A549 (cell line): ENCODE results near the gene PPP1R13L. TPM values are rescaled to one million over a fixed set of nuclear protein-coding genes. Genes with fewer than 3 reads are reported as not detected.

Experiments
- ATAC-seq, 2 experiments: fragments of 200-7000 bp in 1 of 2; fragments of >200 bp in 1 of 2; cut with Nextera tagmentation in 1 of 2; cut with Tn5 transposase in 1 of 2; 3 replicates each; pipeline versions ENCODE4 v1.8.0 to v1.9.1; 2018 to 2020; ENCODE audit warnings: mild to moderate bottlenecking in 1 of 2, moderate library complexity in 1 of 2
- CTCF ChIA-PET: fragments of 300-600 bp; sonication (Branson Sonifier 250); formaldehyde crosslinking; extraction: SDS; loops from one replicate; lab custom pipeline; 2021; ENCODE audit warnings: antibody characterized with exemption, inconsistent platforms; lab: Yijun Ruan, JAX
- POLR2A ChIA-PET: fragments of 350-600 bp; formaldehyde crosslinking; extraction: SDS; loops from one replicate; lab custom pipeline; 2021; ENCODE audit warnings: antibody characterized with exemption, inconsistent platforms; lab: Yijun Ruan, JAX
- DNase-seq, 2 experiments: peaks; one replicate each; pipeline versions ENCODE4 v3.0.0 to v3.0.0-alpha.2; 2011 to 2016; ENCODE audit warnings: low read depth in 1 of 2, low spot score in 1 of 2
- FAIRE-seq: peaks from 2 replicates; lab custom pipeline; 2011; peaks lifted over from hg19 to GRCh38; lab: Jason Lieb, UNC
- H3K27ac ChIP-seq, 2 experiments: fragments of >200 bp; sonication (Bioruptor Twin); formaldehyde crosslinking; 3 replicates each; pipeline ENCODE4 v1.5.1; 2016 to 2017
- H3K4me1 ChIP-seq: fragments of >200 bp; sonication (Bioruptor Twin); formaldehyde crosslinking; 3 replicates; pipeline ENCODE4 v1.6.1; 2016
- H3K4me2 ChIP-seq: fragments of >200 bp; sonication (Bioruptor Twin); formaldehyde crosslinking; 3 replicates; pipeline ENCODE4 v1.6.1; 2016
- H3K4me3 ChIP-seq: fragments of >200 bp; sonication (Bioruptor Twin); formaldehyde crosslinking; 3 replicates; pipeline ENCODE4 v1.5.1; 2016
- H3K9me3 ChIP-seq: fragments of >200 bp; sonication (Bioruptor Twin); formaldehyde crosslinking; 3 replicates; pipeline ENCODE4 v1.6.1; 2016
- CBX8 ChIP-seq: fragments of 200-600 bp; sonication (generic); IDR thresholded peaks from 2 replicates; pipeline ENCODE4 v1.6.1; 2016
- CEBPB ChIP-seq, 2 experiments: fragments of >200 bp in 1 of 2; sonication (Bioruptor Twin) in 1 of 2; formaldehyde crosslinking in 1 of 2; IDR thresholded peaks; 2 replicates each; pipeline ENCODE4 v1.6.1; 2012 to 2016
- EHMT2 ChIP-seq: fragments of 200-600 bp; sonication (generic); IDR thresholded peaks from 2 replicates; pipeline ENCODE4 v1.6.1; 2016; ENCODE audit warnings: antibody characterized with exemption, low read depth, mild to moderate bottlenecking, moderate library complexity
- FOSB ChIP-seq: fragments of 250-450 bp; sonication (Bioruptor Pico); IDR thresholded peaks from 2 replicates; pipeline ENCODE4 v1.5.0; 2020; ENCODE audit warnings: mild to moderate bottlenecking, moderate library complexity
- FOSL2 ChIP-seq, 2 experiments: fragments of 450-650 bp in 1 of 2; fragments of >200 bp in 1 of 2; sonication (Bioruptor Twin) in 1 of 2; formaldehyde crosslinking; IDR thresholded peaks; 2 replicates each; pipeline versions ENCODE4 v1.5.0 to v1.6.1; 2016 to 2020; ENCODE audit warnings: mild to moderate bottlenecking in 1 of 2, moderate library complexity in 1 of 2
- HEYL ChIP-seq: fragments of 250-450 bp; sonication (Bioruptor Pico); IDR thresholded peaks from 2 replicates; pipeline ENCODE4 v1.8.0; 2021; ENCODE audit warnings: mild to moderate bottlenecking, moderate library complexity
- HOXA7 ChIP-seq: fragments of 250-450 bp; sonication (Bioruptor Pico); IDR thresholded peaks from 2 replicates; pipeline ENCODE4 v1.5.0; 2020; ENCODE audit warnings: mild to moderate bottlenecking, moderate library complexity
- JUN ChIP-seq, 2 experiments: fragments of >200 bp; sonication (Bioruptor Twin); formaldehyde crosslinking; IDR thresholded peaks; 2 replicates in 1 of 2; 3 replicates in 1 of 2; pipeline ENCODE4 v1.6.1; 2016 to 2017
- JUNB ChIP-seq: fragments of >200 bp; sonication (Bioruptor Twin); formaldehyde crosslinking; IDR thresholded peaks from 2 replicates; pipeline ENCODE4 v1.6.1; 2016
- MAFK ChIP-seq: fragments of 450-650 bp; IDR thresholded peaks from 2 replicates; pipeline ENCODE4 v1.6.1; 2014; ENCODE audit not compliant: partially characterized antibody
- RAD21 ChIP-seq, 2 experiments: fragments of >200 bp in 1 of 2; sonication (Bioruptor Twin) in 1 of 2; formaldehyde crosslinking in 1 of 2; IDR thresholded peaks in 1 of 2; conservative IDR thresholded peaks in 1 of 2; 2 replicates in 1 of 2; 3 replicates in 1 of 2; pipeline ENCODE4 v1.6.1; 2012 to 2018; ENCODE audit warnings: inconsistent platforms in 1 of 2
- RARB ChIP-seq: fragments of 250-450 bp; sonication (Bioruptor Pico); IDR thresholded peaks from 2 replicates; pipeline ENCODE4 v1.8.0; 2021; ENCODE audit warnings: mild to moderate bottlenecking, moderate library complexity
- RNF2 ChIP-seq: fragments of 200-600 bp; sonication (generic); IDR thresholded peaks from 2 replicates; pipeline ENCODE4 v1.6.1; 2016; ENCODE audit warnings: low read depth, mild to moderate bottlenecking, antibody characterized with exemption, moderate library complexity, borderline replicate concordance
- SMC3 ChIP-seq: fragments of >200 bp; sonication (Bioruptor Twin); formaldehyde crosslinking; IDR thresholded peaks from 3 replicates; pipeline ENCODE4 v1.6.1; 2018; ENCODE audit warnings: inconsistent platforms
- SREBF2 ChIP-seq: fragments of 450-650 bp; IDR thresholded peaks from 2 replicates; pipeline ENCODE4 v1.6.1; 2014; ENCODE audit warnings: mild to moderate bottlenecking, moderate library complexity
- TFCP2L1 ChIP-seq: fragments of 250-450 bp; sonication (Bioruptor Pico); IDR thresholded peaks from 2 replicates; pipeline ENCODE4 v1.5.0; 2021; ENCODE audit warnings: mild to moderate bottlenecking
- ZNF302 ChIP-seq: fragments of 250-450 bp; sonication (Bioruptor Pico); IDR thresholded peaks from 2 replicates; pipeline ENCODE4 v1.9.0; 2021; ENCODE audit warnings: inconsistent platforms, mild to moderate bottlenecking, moderate library complexity
- ZSCAN20 ChIP-seq: fragments of 250-450 bp; sonication (Bioruptor Pico); IDR thresholded peaks from 2 replicates; pipeline ENCODE4 v1.8.0; 2022; ENCODE audit warnings: mild to moderate bottlenecking, moderate library complexity
- WGBS: methylation state at CpG from one replicate; pipeline ENCODE4 v1.1.6; 2017; ENCODE audit errors: missing lambda C conversion rate; 5-methylcytosine and 5-hydroxymethylcytosine counted together
- polyA plus RNA-seq, 4 experiments: library from polyadenylated mRNA; depleted of rRNA in 3 of 4; stranded (reverse); fragments of >200 nt; fragmentation: RNase III in 1 of 4; extraction: RNeasy Plus Mini Kit Qiagen cat#74134 plus additional on column Dnase treatment in 1 of 4; gene quantifications; 2 replicates in 3 of 4; 3 replicates in 1 of 4; pipeline ENCODE4 v1.2.3, GENCODE V29; 2011 to 2017
- TF ChIP-seq, protein P1 (sequence below): fragments of 200-600 bp; sonication (generic); IDR thresholded peaks from 2 replicates; pipeline ENCODE4 v1.6.1; 2016; ENCODE audit warnings: antibody characterized with exemption, mild to moderate bottlenecking, moderate library complexity
- TF ChIP-seq, protein P2 (sequence below): fragments of >200 bp; sonication (Bioruptor Twin); formaldehyde crosslinking; IDR thresholded peaks from 3 replicates; pipeline ENCODE4 v1.6.1; 2016
- TF ChIP-seq, protein P3 (sequence below): fragments of >200 bp; sonication (Bioruptor Twin); formaldehyde crosslinking; IDR thresholded peaks from 2 replicates; pipeline ENCODE4 v1.6.1; 2016
- TF ChIP-seq, protein P4 (sequence below): IDR thresholded peaks from 2 replicates; pipeline ENCODE4 v1.6.1; 2012
- TF ChIP-seq, protein P5 (sequence below): fragments of >200 bp; sonication (Bioruptor Twin); formaldehyde crosslinking; IDR thresholded peaks from 3 replicates; pipeline ENCODE4 v1.5.1; 2016

PPP1R13L gene
- polyA plus RNA-seq, 2 of the 4 experiments (the other 2 are of a cell fraction), result 3.2 to 18.9 TPM

DNA sequence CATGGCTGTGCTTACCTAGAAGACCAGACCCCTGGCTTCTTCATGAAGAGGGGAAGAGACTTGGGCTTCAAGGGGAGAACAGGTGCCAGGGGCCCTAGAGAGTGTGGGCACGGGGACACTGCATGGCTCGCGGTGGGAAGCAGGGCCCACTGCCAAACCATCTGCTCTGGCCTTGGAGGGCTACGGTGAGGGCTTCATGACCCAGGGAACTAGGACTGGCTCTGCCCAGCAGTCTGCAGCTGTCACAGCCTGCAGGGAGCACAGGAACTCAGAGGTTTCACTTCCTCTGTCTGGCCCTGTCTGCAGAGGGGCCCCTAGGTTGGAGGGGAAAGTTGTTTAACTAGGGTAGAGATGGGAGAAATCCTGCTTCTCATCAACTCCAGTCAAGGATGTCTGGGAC lies 14.5 kb upstream of the PPP1R13L start:
- 95% methylated on average over 4 of the region's 4 CpGs for WGBS
- CTCF ChIA-PET, result interaction anchor here (0.6 to 7.1 kb wide), 3 partner anchors 15 to 20 kb away, joined by 3 to 39 read pairs (median 4); no protein-coding TSS in a partner anchor
- H3K4me1 ChIP-seq, result peaks cover 15% of the 10 kb centered on the region; the same call in 1 of the 3 replicates
- no peak for ATAC-seq
- H3K4me3 ChIP-seq, result no peak overlapping the region
- no peak for FAIRE-seq
- no peak for DNase-seq
- TF ChIP-seq ZSCAN20 (CRISPR knock-in tag), result no peak
- TF ChIP-seq FOSL2 (IDR thresholded peaks at IDR 0.05), result no peak
- no peak for TF ChIP-seq FOSL2 (CRISPR knock-in tag; IDR thresholded peaks at IDR 0.05)
- no peak for TF ChIP-seq JUN (IDR thresholded peaks at IDR 0.05)
- TF ChIP-seq CBX8, result no peak
- TF ChIP-seq RAD21 (conservative IDR thresholded peaks at IDR 0.05 in 1 of 2, IDR thresholded peaks at IDR 0.05 in 1 of 2), result no peak
- TF ChIP-seq SMC3, result no peak
- TF ChIP-seq, protein P1, sequence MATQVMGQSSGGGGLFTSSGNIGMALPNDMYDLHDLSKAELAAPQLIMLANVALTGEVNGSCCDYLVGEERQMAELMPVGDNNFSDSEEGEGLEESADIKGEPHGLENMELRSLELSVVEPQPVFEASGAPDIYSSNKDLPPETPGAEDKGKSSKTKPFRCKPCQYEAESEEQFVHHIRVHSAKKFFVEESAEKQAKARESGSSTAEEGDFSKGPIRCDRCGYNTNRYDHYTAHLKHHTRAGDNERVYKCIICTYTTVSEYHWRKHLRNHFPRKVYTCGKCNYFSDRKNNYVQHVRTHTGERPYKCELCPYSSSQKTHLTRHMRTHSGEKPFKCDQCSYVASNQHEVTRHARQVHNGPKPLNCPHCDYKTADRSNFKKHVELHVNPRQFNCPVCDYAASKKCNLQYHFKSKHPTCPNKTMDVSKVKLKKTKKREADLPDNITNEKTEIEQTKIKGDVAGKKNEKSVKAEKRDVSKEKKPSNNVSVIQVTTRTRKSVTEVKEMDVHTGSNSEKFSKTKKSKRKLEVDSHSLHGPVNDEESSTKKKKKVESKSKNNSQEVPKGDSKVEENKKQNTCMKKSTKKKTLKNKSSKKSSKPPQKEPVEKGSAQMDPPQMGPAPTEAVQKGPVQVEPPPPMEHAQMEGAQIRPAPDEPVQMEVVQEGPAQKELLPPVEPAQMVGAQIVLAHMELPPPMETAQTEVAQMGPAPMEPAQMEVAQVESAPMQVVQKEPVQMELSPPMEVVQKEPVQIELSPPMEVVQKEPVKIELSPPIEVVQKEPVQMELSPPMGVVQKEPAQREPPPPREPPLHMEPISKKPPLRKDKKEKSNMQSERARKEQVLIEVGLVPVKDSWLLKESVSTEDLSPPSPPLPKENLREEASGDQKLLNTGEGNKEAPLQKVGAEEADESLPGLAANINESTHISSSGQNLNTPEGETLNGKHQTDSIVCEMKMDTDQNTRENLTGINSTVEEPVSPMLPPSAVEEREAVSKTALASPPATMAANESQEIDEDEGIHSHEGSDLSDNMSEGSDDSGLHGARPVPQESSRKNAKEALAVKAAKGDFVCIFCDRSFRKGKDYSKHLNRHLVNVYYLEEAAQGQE, result no peak
- no peak for TF ChIP-seq SREBF2
- no peak for TF ChIP-seq ZNF302 (CRISPR knock-in tag)
- no peak for TF ChIP-seq RARB (CRISPR knock-in tag)
- TF ChIP-seq CEBPB (IDR thresholded peaks at IDR 0.05), result no peak
- TF ChIP-seq, protein P2, sequence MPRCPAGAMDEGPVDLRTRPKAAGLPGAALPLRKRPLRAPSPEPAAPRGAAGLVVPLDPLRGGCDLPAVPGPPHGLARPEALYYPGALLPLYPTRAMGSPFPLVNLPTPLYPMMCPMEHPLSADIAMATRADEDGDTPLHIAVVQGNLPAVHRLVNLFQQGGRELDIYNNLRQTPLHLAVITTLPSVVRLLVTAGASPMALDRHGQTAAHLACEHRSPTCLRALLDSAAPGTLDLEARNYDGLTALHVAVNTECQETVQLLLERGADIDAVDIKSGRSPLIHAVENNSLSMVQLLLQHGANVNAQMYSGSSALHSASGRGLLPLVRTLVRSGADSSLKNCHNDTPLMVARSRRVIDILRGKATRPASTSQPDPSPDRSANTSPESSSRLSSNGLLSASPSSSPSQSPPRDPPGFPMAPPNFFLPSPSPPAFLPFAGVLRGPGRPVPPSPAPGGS, result no peak
- no peak overlapping the region for H3K27ac ChIP-seq
- no peak overlapping the region for H3K4me2 ChIP-seq
- POLR2A ChIA-PET, result no interaction called here
- no peaks in the 10 kb centered on the region for H3K9me3 ChIP-seq

DNA sequence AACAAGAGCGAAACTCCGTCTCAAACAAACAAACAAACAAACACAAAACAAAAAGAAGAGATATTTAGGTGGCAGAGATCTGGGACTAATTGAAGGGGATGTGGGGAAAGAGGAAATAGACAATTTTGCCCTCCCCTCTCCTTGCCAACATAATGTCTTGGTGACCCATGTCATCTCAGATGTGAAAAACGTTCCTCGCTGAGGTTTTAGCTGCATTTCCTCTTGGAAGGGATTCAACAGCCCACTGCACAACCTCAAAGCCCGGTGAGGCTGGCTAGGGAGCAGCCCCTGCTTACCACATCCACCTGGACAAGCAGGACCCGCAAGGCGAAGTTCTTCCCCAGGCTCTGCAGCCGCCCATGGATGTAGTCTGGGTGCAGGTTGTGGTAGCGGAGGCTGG lies 13.9 kb upstream of the PPP1R13L start:
- FAIRE-seq (no peak), ATAC-seq (no peak), DNase-seq (no peak)
- WGBS, result 88% methylated on average over 9 of the region's 9 CpGs
- H3K4me1 ChIP-seq, result peaks cover 15% of the 10 kb centered on the region; the same call in 1 of the 3 replicates
- ChIA-PET CTCF (interaction anchor here (7.1 to 7.9 kb wide), 2 partner anchors 16 to 21 kb away, joined by 39 to 73 read pairs; partner anchors contain the start of gene PPP1R13L), POLR2A (no interaction called here)
- H3K9me3 ChIP-seq, result no peaks in the 10 kb centered on the region
- no peak overlapping the region for H3K4me2 ChIP-seq
- TF ChIP-seq HOXA7 (CRISPR knock-in tag), result no peak
- no peak for TF ChIP-seq EHMT2
- no peak for TF ChIP-seq SREBF2
- TF ChIP-seq, protein P1, result no peak
- TF ChIP-seq, protein P3, sequence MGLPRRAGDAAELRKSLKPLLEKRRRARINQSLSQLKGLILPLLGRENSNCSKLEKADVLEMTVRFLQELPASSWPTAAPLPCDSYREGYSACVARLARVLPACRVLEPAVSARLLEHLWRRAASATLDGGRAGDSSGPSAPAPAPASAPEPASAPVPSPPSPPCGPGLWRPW, result no peak
- no peak for TF ChIP-seq FOSB (CRISPR knock-in tag)
- no peak for TF ChIP-seq JUNB
- no peak for TF ChIP-seq TFCP2L1
- no peak for TF ChIP-seq MAFK
- no peak for TF ChIP-seq RNF2
- TF ChIP-seq, protein P4, sequence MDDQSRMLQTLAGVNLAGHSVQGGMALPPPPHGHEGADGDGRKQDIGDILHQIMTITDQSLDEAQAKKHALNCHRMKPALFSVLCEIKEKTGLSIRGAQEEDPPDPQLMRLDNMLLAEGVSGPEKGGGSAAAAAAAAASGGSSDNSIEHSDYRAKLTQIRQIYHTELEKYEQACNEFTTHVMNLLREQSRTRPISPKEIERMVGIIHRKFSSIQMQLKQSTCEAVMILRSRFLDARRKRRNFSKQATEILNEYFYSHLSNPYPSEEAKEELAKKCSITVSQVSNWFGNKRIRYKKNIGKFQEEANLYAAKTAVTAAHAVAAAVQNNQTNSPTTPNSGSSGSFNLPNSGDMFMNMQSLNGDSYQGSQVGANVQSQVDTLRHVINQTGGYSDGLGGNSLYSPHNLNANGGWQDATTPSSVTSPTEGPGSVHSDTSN, result no peak
- TF ChIP-seq, protein P5, sequence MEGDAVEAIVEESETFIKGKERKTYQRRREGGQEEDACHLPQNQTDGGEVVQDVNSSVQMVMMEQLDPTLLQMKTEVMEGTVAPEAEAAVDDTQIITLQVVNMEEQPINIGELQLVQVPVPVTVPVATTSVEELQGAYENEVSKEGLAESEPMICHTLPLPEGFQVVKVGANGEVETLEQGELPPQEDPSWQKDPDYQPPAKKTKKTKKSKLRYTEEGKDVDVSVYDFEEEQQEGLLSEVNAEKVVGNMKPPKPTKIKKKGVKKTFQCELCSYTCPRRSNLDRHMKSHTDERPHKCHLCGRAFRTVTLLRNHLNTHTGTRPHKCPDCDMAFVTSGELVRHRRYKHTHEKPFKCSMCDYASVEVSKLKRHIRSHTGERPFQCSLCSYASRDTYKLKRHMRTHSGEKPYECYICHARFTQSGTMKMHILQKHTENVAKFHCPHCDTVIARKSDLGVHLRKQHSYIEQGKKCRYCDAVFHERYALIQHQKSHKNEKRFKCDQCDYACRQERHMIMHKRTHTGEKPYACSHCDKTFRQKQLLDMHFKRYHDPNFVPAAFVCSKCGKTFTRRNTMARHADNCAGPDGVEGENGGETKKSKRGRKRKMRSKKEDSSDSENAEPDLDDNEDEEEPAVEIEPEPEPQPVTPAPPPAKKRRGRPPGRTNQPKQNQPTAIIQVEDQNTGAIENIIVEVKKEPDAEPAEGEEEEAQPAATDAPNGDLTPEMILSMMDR, result no peak
- TF ChIP-seq HEYL (CRISPR knock-in tag), result no peak
- H3K27ac ChIP-seq, result no peak overlapping the region
- H3K4me3 ChIP-seq, result no peak overlapping the region
